GM18907 (cell line): ENCODE data around the gene IGFN1.

Experiments used
- ATAC-seq: cut with Tn5 transposase; IDR thresholded peaks from one replicate; pipeline ENCODE4 v1.9.1; 2021; ENCODE audit warnings: mild to moderate bottlenecking, moderate library complexity; ENCODE audit not compliant: unreplicated experiment

The IGFN1 gene

DNA sequence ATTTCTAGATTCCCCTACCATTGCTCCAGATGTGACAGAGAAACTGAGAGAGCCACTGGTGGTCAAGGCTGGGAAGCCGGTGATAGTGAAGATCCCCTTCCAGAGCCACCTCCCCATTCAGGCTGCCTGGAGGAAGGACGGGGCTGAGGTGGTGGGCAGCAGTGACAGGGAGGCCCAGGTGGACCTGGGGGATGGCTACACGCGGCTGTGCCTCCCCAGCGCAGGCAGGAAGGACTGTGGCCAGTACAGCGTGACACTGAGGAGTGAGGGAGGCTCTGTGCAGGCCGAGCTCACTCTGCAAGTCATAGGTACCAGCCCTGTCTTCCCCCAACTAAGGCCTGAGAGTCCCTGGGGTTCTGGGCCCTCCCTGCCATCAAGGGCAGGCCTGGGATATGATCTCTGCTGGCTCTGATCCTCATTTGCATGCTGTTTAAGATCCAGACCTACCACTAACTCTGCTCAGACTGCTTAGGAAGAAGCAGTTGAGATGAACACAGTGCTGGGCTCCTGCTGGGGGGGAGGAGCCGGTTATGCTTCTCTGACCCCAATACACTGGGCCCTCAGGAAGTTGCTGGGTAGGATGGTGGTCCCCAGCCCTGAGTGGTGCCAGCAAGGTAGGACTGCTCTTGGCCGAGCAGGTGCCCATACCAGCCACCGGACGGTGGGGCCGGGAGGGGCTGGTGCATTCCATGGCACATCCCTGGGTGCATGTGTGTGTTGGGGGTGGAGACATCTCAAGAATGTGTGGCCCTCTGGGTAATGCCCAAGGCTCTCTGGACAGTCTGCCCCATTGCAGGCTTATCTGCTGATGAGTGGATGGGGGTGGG is 25.1 kb downstream of the IGFN1 start:
- no peak for ATAC-seq

DNA sequence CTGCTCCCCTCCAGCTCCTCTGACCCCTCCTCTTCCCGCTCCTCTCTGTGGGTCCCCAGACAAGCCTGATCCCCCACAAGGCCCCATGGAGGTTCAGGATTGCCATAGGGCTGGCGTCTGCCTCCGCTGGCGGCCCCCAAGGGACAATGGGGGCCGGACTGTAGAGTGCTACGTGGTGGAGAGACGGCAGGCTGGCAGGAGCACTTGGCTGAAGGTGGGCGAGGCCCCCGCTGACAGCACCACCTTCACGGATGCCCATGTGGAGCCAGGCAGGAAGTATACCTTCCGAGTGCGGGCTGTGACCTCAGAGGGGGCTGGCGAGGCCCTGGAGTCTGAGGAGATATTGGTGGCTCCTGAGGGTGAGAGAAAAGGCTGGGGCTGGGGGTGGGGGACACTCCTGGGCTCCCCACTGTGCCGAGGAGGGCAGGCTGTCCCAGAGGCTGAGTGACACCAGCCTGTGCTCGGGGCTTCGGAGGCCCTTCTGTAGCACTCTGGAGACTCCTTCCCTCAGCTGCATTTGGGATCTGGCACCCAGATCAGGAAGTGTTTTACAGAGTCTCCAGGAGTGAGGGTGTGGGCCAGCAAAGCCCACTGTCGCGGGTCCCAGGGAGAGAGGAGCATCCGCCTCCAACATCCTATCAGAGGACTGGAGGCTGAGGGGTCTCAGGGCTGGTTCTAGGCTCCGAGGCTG is 25.9 kb downstream of the IGFN1 start:
- ATAC-seq = no peak

DNA sequence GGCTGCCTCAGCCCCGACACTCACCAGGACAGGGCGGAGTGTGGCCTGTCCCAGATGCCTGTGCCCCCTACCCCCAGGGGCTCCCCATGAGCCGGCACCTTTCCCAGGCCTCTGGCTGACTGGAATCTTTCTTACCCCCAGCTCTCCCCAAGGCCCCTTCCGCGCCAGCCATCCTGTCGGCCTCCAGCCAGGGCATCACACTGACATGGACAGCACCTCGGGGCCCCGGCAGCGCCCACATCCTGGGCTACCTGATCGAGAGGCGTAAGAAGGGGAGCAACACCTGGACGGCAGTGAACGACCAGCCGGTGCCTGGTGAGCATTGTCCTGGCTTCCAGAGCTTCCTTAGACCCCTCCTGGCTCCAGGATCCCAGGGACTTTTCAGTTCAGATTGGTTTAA is 26.5 kb downstream of the IGFN1 start:
- no peak for ATAC-seq

DNA sequence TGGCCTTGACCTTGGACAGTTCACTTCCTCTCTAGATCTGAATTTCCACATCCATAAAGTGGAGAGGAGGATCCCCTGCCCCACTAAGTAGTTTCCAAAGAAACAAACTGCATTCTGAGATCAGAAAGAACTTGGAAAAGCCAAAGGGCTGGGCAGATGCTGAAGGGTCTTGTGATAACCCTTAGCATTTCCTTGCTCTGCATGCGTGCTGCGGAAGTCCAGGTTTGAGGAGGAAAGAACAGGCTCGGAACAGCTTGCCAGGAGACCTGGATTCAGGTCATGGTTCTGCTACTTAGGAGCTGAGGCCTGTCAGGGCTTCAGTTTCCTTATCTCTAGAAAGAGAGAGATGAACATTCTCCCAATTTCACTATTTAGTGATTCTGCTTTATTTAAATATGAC is 27.2 kb downstream of the IGFN1 start:
- no peak for ATAC-seq

DNA sequence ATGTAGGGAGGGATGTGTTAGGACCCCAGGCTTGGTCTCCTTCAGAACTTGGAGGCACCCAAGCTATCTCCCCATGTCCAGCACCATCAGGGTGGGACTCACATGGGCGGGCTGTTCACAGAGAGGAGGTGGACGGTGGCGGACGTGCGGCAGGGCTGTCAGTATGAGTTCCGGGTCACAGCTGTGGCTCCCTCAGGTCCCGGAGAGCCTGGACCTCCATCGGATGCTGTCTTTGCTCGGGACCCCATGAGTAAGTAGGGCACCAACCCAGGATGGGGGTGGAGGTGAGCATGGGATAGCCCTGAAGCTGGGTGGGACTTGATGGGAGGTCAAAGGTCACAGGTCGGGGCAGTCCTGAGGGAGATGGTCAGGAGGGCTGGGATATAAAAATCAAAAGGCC is 27.8 kb downstream of the IGFN1 start:
- ATAC-seq = no peak

DNA sequence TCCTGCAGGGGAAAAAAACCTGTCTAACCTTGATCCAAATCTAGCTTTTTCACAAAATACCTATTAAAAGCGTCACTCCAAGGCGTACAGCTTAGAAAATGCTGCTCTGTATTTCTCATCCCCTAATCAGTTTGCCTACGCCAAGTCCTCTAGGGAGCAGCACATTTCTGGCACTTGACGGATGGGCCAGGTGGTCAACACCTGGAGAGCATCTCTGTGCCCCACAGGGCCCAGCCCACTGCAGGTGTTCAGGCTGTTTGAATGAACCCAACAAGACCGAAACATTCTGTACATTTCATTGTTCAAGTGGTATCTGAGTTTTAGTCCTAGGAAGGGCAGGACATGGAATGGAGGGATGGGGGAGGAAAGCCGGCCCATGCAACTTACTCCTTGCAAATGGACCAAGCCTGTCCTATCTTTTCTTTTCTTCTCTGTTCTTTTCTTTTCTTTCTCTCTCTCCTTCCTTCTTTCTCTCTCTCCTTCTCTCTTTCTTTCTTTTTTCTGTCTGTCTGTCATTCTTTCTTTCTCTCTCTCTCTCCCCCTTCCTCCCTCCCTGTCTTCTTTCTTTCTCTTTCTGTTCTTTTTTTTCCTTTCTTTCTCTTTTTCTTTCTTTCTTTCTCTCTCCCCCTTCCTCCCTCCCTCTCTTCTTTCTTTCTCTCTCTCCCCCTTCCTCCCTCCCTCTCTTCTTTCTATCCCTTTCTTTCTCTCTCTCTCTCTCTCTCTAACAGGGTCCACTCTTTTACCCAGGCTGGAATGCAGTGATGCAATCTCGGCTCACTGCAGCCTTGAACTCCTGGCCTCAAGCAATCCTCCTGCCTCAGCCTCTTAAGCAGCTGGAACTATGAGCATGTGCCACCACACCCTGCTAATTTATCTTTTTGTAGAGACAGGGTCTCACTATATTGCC is 29.1 kb downstream of the IGFN1 start:
- no peak for ATAC-seq

DNA sequence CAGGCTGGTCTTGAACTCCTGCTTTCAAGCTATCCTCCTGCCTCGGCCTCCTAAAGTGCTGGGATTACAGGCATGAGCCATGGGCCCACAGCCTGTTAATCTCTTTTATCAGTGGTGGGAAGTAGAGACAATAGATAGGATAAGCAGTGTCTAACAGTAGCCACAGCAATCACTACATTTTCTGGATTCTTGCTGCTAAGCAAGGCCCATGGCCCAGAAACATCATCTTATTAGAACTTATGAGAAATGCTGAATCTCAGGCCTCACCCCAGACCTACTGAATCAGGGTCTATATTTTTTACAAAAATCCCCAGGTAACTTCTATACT is 29.7 kb downstream of the IGFN1 start:
- no peak for ATAC-seq

DNA sequence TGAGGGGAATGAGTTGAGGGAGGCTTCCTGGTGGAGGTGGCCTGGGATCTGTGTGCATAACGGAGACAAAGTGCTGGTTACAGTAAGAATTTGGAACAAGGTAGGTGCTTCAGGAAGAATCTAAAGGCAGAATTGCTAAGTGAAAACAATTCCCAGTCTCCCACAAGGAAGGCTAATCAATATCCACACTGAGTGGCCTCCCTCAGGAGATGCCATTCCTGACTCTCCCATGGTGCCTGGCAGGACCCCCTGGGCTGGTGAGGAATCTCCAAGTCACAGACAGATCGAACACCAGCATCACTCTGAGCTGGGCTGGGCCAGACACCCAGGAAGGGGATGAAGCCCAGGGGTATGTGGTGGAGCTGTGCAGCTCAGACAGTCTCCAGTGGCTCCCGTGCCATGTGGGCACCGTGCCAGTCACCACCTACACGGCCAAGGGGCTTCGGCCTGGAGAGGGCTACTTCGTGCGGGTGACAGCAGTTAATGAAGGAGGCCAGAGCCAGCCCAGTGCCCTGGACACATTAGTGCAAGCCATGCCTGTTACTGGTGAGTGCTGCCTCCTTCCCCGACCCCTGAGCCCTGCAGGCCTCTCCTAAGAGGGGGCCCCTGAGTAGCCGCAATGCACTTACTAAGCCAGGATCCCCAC is 30.7 kb downstream of the IGFN1 start:
- ATAC-seq = no peak

DNA sequence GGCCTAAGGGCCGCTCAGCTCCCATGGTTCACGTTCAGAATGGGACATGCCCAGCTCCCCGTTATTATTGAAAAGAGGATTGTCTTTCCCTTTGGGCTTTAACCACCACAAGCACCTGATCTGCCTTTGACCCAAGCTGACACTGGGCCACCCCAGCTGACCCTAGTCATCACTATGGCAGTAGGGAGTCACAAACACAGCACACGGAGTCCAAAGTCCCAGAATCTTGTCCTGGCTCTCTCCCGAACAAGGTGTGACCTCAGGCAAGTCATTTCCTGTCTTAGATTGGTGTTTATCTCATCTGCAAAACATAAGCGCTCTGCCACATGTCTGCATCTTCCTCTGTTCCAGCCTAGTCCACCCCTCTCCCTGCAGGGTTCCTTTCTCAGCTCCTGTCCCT is 31.5 kb downstream of the IGFN1 start:
- no peak for ATAC-seq

DNA sequence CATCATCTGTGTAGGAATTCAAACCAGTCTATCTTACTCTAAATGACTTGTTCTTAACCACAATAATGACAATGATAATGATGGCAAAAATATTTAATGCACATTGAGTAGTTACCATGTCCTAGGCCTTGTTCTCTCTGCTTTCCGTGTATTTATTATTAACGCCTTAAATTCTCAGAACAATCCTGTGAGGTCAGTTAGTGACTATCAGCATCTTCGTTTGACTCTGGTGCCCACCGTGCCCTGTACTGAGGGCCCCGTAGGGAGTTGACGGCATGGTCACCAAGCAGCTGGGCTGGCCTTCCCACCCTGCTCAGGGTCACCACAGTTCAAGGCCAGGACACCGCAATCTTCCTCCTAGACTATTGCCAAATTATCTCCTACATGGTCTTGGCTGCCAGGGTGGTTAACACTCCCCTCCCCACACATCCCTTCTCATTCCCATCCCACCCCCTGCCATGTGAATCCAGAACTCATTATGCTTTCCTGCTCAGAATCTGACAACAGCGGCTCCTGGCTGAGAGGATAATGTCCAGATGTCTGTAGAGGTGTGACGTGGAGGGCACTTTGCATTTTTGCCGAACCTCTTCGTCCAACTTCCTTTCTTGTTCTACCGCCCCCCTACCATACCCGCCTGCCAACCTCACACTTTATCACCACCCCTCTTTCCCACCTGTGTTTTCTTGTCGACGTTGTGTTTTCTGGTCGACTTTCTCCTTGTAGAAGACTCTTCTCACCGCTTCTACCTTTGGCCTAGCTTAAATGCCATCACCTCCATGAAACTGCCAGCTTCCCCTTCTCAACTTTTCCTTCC is 33.4 kb downstream of the IGFN1 start:
- ATAC-seq = no peak

DNA sequence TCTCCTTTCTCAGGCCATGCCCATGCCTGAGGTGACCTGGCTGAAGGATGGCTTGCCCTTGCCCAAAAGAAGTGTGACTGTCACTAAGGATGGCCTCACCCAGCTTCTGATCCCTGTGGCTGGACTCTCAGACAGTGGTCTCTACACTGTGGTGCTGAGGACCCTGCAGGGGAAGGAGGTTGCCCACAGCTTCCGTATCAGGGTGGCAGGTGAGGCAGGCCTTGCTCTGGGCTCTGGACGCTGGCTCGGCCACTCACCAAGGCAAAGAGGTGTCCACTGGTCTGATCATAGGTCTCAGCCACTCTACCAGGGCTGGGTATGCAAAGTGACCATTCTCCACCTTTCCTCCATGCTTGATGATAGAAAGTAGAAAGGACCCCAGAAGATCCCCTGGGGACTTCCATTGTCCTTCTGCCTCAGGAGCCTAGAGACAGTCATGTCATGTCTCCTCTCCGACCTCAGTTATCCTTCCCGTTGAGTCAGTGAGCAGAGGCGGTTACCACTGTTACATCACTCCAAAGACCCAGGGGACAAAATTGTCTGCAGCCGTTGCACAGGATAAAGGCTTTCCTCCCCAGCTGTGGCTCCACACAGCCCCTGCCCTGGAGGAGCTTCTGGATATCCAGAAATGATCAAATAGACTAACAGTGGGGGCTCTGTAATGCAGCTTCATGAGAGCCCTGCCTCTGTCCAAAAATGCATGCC is 34.2 kb downstream of the IGFN1 start:
- no peak for ATAC-seq

DNA sequence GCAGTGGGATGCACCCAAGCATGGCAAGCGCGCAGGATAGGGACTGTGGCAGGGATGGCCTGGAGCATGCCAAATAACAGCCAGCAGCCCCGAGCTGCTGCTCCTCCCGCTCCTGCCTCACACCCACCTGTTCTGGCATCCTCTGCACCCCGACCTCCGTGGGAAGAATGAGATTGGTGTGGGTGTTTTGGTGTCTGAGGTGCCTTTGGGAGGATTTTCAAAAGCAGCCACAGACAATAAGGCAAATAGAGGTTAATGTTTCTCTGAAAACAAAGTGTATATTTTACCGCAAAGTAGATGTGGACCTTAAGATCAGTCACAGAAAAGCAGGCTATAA is 35.5 kb downstream of the IGFN1 start:
- no peak for ATAC-seq

DNA sequence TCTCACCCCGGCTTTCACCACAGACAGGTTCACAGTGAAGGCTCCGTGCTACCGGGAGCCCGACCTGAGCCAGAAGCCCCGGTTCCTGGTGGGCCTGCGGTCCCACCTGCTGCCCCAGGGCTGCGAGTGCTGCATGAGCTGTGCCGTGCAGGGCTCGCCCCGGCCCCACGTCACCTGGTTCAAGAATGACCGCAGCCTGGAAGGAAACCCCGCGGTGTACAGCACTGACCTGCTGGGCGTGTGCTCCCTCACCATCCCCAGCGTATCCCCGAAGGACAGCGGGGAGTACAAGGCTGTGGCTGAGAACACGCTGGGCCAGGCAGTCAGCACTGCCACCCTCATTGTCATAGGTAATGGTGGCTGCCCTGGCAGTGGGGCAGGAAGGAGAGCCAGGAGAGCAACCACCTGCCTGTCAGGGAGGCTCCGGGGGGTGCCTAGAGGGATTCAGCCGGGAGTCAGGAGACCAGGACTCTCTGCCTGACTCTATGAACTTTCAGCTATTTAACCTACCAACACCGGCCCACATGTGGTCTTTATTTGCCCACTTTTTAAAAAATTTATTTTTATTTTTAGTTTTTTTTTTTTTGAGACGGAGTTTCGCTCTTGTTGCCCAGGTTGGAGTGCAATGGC is 36.4 kb downstream of the IGFN1 start:
- no peak for ATAC-seq

DNA sequence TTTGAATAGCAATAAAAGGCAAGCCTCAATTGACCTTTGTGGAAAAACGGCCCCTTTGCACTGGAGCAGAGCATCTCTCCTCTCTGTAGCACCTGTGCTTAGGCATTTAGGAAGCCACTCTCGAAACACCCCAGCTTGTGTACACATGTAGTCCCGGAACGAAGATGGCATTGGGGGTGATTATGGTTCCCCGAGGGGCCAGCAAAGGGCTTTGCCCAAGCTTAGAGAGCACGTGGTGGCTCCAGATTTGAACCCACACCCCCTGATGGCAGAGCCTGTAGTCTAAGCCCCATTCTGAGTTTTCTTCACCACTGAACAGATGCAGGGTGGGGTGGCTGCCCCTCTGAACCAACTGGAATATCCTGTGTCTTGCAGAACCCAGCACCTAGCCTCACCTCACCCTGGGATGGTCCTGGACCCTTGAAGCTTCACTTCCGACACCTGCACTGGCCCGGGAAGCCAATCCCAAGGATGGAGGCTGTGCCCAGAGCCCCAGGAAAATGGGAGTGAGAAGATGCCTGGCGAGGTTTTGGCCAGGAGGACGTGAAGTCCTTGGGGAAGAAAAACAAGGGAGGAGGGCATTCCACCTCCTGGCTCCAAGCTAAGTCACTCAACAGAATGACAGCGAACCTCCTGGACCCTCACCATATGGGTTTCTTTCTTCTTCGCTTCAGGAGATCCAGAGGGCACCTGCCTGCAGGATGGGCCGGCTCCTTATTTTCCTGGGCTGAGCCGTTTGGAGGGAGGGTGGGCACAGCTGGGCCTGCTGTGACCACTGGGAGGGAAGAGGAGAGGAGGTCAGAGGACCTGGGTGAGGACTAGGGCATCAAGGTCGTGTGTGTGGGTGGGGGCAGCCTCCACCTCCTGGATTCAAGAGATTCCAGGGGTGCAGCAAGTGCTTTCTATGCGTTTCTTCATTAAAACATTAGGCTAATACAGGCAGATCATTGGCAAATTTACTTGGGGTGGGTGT is 37.7 kb downstream of the IGFN1 start:
- ATAC-seq = no peak

DNA sequence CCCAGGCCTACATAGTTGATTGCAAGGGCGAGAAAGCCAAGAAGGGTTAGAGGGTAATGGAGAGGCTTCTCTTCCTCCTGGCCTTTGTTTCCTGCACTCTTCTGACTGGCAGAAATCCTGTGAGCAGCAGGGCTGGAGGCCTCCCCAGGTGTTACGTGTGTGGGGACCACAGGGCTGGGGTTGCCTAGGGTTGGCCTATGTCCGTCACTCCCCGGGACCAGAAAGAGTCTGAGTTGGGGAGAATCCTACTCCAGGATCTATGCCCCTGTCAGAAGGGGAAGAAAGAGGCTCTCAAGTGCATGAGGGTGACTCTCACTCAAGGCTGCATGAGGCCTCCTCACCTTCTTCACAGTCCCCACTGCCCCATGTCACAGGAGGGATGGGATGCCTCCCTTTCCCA is 38.5 kb downstream of the IGFN1 start:
- ATAC-seq = no peak

DNA sequence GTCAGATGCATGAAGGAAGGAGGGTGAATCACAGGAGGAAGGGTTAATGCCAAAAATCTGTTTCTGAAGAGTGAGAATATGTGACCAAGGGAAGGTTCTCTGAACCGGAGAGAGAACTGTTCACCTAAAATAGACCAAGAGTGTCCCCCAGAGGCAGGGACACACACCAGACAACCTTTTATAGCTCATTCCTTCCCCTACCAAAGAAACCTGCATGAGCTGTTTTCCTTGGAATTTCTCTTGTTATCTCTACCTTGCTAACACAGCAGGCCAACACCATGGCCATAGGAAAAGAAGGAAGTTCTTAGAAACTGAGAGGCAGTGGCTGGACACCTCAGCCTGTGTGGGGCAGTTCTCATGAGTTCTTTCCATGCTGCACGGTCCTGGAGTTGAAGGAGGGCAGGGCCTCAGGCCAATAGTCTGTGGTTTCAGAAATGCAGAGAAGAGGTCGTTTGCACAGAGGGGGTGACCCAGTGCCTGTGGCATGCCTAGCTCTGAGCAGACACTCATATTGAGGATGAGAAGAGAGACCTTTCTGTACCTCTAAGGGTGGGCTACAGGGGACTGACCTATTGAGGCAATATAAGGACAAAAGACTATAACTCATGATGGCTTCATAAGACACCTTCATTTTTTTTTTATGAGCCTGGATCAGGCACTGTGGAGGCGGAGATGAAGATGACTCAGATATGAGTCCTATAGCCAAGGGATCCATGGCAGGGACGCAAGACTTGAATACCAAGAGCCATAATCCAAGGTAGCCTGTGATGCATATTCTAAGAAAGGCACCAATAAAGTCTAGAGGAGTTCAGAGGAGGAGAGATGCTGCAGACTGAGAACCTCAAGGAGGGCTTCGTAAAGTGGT is 39.4 kb downstream of the IGFN1 start:
- ATAC-seq = no peak

DNA sequence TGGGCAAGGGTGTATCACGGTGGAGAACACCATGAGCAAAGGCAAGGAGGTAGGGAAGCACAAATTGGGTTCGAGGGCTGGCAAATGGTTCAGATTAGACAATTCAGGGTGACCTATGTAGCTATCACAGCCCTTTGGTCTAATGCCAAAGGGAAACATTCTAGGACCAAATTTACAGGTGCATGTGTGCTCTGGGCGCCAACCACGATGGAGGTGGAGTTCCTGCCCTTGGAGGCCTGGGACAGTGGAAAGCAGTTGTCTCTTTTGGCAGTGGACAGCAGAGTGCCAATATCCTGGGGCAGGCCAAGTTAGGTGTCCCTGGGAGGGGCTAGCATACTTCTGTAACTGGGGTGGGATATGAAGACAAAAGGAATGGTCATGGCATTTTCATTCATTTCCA is 40.1 kb downstream of the IGFN1 start:
- no peak for ATAC-seq
